ENCODE results near the gene ANKAR.
"Not testable (repeated sequence)": the region's sequence is repeated elsewhere in the genome, so short reads cannot be mapped to it uniquely, and the experiment has no call there.

Gene ANKAR

DNA sequence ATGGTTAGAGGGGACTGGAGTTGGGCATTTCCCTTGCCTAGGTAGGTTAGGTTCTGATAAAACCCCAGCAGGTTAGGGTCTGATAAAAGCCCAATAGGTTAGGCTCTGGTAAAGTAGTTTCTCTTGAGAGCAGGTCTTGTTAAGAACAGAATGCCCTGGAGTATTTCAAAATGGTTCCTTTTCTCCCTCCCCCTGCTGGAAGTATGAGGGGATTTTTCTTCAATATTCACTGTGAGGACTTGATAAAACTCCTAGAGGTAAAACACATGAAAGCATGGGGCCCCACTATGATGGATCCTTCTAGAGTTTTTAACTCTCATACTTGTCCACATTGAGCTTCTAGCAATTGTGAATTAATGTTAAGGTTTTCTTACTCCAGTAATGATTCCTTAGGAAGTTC lies 27.6 kb downstream of the ANKAR start:
- DNase-seq (ENCODE audit: low spot score), result no peak
- H3K27ac Mint-ChIP-seq, result no peak overlapping the region
- H3K4me3 Mint-ChIP-seq, result no peak overlapping the region
- no peaks in the 10 kb centered on the region for H3K9me3 Mint-ChIP-seq
- H3K4me1 Mint-ChIP-seq (ENCODE audit: low read depth), result peaks cover 1% of the 10 kb centered on the region
- no peaks in the 10 kb centered on the region for H3K36me3 Mint-ChIP-seq (ENCODE audit: low read depth)
- no peaks in the 10 kb centered on the region for H3K27me3 Mint-ChIP-seq (ENCODE audit: low read depth)

DNA sequence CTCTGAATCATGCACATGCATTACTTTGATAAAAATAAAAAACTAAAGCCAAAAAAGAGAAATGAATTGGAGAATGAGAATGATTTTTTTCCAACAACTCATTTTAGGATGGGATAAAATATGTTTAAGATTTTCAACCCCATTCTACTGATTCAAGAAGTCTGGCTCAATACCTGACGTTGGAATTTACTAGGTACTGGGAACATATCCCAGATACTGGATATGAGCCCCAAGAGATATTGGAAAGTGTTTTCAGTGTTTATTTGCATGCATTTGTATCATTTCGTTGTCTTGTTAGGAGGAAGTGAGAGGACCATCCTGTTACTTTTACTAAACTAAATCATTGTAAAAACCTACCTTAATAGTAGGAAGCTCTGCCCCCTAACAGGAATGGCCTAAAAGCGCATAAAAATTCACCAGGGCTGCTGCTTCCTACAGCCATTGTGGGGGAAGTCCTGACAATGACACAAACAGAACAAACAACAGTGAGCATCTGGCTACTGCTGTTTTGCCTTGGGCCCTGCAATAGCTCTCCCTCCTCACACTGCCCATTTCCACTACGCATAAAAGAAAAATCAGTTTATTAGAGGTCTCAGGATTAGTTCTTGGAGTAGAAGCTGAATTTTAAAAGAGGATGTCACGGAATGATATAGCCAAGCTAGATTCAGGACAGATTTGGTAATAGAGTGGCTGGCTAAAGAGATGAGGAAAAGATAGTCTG lies 35.2 kb downstream of the ANKAR start:
- Mint-ChIP-seq H3K36me3 (ENCODE audit: low read depth) (peaks cover 8% of the 10 kb centered on the region), H3K4me3 (no peak overlapping the region), H3K4me1 (ENCODE audit: low read depth) (no peaks in the 10 kb centered on the region), H3K9me3 (peaks cover 10% of the 10 kb centered on the region), H3K27me3 (ENCODE audit: low read depth) (no peaks in the 10 kb centered on the region), H3K27ac (no peak overlapping the region)
- no peak for DNase-seq (ENCODE audit: low spot score)

DNA sequence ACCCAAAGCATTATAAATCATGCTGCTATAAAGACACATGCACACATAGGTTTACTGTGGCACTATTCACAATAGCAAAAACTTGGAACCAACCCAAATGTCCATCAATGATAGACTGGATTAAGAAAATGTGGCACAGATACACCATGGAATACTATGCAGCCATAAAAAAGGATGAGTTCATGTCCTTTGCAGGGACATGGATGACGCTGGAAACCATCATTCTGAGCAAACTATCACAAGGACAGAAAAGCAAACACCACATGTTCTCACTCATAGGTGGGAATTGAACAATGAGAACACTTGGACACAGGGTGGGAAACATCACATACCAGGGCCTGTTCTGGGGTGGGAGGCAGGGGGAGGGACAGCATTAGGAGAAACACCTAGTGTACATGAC lies 43.1 kb downstream of the ANKAR start:
- DNase-seq (ENCODE audit: low spot score); H3K27me3 Mint-ChIP-seq (ENCODE audit: low read depth); H3K36me3 Mint-ChIP-seq (ENCODE audit: low read depth); H3K27ac Mint-ChIP-seq; H3K4me3 Mint-ChIP-seq; H3K4me1 Mint-ChIP-seq (ENCODE audit: low read depth): not testable (repeated sequence)
- H3K9me3 Mint-ChIP-seq, result peaks cover 19% of the 10 kb centered on the region

DNA sequence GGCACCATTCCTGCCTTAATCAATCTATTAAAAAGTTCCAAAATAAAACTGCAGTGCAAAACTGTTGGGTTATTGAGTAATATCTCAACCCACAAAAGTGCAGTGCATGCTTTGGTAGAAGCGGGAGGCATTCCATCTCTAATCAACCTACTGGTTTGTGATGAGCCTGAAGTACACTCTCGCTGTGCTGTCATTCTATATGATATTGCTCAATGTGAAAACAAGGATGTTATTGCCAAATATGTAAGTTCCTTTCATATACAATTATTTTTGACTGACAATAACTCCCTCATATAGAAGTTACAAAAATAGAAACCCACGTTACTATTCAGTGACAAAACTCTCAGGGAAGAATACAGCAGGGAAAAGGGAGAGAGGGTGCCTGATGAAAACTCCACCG lies 45.1 kb downstream of the ANKAR start:
- Mint-ChIP-seq H3K36me3 (ENCODE audit: low read depth) (peaks cover 3% of the 10 kb centered on the region), H3K4me3 (no peak overlapping the region), H3K27me3 (ENCODE audit: low read depth) (no peaks in the 10 kb centered on the region), H3K27ac (no peak overlapping the region), H3K9me3 (peaks cover 9% of the 10 kb centered on the region), H3K4me1 (ENCODE audit: low read depth) (peaks cover 9% of the 10 kb centered on the region)
- DNase-seq (ENCODE audit: low spot score), result no peak

DNA sequence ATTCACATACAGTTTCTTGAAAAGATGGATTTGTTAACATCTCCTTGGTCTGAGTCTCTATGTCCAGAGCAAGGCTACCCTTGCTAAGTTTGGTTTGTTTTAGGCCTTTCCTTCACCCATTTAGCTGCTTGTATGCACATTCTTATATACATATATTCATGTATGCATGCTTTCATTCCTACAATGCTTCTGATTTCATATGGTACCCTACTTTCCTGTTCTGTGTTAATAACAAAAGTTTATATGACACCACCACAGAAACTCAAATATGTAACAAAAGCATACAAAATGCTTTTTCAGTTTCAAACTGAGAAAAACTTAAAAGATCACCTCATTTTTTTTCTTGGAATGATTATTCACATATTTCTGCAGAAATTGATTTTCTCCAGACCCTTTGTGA lies 48.7 kb downstream of the ANKAR start:
- peaks cover 9% of the 10 kb centered on the region for H3K4me1 Mint-ChIP-seq (ENCODE audit: low read depth)
- H3K9me3 Mint-ChIP-seq, result no peaks in the 10 kb centered on the region
- peaks cover 3% of the 10 kb centered on the region for H3K36me3 Mint-ChIP-seq (ENCODE audit: low read depth)
- no peak overlapping the region for H3K4me3 Mint-ChIP-seq
- H3K27ac Mint-ChIP-seq, result no peak overlapping the region
- no peaks in the 10 kb centered on the region for H3K27me3 Mint-ChIP-seq (ENCODE audit: low read depth)
- no peak for DNase-seq (ENCODE audit: low spot score)

Measured in T-helper 2 cell treated with Interferon-gamma antibody and Interleukin-4, amounts not matched to agents 5 μg/mL and 100 μg/mL, for 36 hours (primary cell).